GM19025 (cell line): ENCODE results near the gene PLPPR1.
"Not testable (repeated sequence)": the region's sequence is repeated elsewhere in the genome, so short reads cannot be mapped to it uniquely, and the experiment has no call there.

Experiments
- ATAC-seq: cut with Tn5 transposase; IDR thresholded peaks from one replicate; pipeline ENCODE4 v1.9.1; 2021; ENCODE audit warnings: mild to moderate bottlenecking, low read depth, moderate library complexity; ENCODE audit not compliant: unreplicated experiment

The PLPPR1 gene

DNA sequence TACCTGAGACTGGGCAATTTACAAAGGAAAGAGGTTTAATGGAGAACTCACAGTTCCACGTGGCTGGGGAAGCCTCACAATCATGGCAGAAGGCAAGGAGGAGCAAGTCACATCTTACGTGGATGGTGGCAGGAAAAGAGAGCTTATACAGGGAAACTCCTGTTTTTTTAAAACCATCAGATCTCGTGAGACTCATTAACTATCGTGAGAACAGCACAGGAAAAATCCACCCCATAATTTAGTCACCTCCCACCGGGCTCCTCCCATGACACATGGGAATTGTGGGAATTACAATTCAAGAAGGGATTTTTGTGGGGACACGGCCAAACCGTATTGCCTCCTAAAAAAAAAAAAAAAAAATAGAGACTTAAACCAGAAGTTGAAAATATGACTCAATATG lies 11.1 kb downstream of the PLPPR1 start:
- ATAC-seq: not testable (repeated sequence)

DNA sequence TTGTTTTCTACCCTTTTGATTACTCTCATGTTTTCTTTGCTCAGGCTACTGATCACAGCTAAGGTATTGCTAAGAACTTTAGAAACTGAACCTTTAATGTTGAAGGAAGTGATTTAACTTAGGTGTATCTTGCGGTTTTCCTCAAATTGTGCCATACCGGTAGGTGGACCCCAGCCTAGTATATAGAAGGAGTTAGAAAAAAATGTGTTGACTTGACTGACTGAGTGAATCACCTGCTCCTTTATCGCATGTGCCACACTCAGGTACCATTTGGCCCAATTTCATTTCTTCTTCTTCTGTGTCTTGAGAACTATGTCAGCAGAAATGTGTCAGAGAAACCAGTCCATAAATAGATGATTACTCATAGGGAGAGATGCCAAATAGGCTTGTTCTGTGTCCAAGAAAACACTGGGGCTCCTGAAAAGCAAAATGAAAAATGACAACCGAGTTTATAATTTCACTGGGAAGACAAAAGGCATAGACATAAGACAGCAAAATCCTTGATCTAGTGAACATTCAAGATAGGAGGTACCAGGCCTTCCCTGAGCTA lies 19.4 kb downstream of the PLPPR1 start:
- no peak for ATAC-seq

DNA sequence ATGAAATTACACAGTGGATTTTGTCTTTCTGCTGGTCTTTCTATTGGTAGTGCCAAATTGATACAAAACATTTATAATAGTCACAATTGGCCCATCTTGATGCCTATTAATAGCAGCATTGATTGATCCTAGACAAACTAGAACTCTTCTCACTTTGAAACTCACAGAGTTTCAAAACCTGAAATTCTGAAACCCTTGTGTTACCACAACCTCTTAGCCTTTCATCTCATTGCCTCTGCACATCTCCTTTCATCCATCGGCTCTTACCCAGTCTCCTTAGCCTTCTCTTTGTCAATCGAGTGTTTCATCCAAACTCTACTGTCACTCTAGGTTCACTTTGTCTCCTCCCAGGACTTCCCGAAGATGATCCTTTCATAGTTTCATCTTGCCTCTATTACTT lies 22.1 kb downstream of the PLPPR1 start:
- ATAC-seq: no peak

DNA sequence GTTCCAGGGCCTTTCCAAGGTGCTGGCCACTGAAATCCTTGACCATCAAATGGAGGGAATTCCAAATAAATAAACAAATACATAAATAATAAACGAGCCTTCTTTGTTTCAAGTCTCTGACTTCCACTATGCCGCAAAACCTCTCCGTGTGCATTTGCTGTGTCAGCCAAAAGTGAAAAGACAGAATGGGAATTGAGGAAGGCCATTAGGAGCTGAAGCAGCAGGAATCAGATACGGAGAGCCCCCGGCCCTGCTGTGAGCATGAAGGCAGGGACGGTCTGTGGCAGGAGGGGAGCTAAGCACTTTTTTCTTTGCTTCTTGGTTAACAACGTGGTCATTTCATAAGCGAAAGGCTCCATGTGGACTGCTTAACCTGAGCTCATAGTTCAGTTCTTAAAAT lies 26.1 kb downstream of the PLPPR1 start:
- ATAC-seq: no peak

DNA sequence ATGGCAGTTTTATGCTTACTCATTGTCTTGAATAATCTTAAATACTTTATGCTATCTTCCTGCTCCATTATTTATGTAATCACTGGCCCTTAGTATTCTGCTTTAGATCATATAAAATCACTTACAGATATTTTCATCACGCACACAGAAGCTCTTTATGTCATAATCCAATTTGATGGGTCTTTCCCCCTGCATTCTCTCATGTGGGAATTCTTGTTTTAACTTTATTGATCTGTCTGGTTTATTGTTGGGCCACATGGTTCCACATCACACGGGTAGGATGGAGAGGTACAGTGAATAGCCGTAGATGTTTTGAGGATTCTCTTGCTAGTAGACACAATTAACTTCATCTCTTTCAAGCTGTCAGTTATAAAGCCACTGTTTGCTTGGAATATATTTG lies 27.0 kb downstream of the PLPPR1 start:
- ATAC-seq: no peak

DNA sequence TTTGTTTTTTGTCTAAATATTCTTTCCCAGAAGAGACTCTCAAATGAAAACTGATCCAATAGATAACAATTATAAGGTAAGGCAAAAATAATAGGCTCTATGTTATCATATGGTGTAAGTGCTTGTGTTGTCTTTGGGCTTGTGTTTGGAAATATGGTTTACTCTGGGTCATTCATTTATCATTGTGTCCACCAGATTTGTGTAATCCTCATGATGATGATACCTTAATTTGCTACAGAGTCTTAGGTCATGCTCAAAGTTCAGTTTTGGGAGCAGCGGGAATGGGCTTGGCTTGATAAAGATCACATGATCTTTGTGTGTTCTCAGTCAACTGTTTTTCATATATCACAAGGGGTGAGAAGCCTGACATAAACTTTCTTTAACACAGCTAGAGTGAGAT lies 34.2 kb downstream of the PLPPR1 start:
- ATAC-seq: no peak

DNA sequence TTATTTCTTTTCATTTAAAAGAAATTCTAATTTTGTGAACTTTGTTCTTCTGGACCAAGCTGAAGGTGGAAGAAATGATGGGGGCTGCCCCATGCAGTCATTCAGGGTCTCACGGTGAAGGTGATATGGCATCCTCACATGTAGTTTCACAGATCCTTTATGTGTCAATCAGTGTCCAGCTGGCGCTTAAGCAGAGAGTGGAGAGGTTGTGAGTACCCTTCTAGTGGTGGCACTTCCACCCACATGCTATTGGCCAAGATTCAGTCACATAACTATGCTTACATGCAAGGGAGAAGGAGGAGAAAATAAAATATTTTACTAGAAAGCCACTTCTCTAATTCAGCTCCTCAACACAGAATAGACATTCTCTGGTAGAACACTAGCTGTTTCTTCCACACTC lies 34.7 kb downstream of the PLPPR1 start:
- ATAC-seq: no peak

DNA sequence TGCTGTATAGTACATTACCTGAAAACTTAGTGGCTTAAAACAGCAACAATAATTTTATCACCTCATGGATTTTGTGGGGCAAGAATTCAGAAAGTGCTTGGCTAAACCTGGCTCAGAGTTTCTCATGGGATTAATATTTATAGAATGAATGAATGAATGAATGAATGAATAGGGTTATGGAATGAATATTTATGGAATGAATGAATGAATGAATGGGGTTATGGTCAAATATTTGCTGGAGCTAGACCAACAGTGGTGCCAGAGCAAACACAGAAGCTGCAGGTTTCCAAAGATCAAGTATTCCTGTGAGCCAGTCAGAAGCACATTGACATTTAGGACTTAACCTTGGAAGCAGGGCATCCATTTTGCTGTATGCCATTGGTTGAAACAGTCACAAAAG lies 35.7 kb downstream of the PLPPR1 start:
- no peak for ATAC-seq

DNA sequence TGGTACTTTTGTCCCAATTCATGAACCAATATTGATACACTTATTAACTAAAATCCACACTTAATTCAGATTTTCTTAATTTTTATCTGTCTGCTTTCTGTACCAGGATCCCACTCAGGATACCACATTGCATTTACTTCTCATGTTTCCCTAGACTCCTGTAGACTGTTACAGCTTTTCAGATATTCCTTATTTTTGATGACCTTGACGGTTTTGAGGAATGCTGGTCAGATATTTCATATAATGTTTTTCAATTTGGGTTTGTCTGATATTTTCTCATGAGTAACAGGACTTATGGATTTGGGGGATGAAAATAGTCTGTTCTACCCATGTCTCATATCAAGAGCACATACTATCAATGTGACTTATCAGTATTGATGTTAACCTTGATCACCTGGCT lies 37.4 kb downstream of the PLPPR1 start:
- ATAC-seq: no peak

DNA sequence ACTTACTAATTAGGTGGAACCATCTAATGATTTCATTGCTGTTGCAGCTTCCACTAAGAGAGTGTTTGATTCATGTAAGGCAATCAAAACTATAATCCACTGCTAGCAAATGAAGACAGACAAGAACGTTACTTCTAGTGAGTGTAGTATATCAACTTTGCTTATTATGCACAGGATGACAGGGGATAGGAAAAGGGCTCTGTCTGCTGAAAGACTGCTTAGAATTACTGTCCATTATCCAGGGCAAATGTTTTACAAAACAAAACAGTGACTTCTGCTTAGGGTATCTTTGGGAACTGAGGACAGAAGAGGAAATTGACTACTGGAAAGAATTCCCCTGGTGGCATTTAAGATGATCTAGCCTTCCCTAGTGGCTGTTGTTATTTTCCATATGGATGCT lies 40.2 kb downstream of the PLPPR1 start:
- no peak for ATAC-seq

DNA sequence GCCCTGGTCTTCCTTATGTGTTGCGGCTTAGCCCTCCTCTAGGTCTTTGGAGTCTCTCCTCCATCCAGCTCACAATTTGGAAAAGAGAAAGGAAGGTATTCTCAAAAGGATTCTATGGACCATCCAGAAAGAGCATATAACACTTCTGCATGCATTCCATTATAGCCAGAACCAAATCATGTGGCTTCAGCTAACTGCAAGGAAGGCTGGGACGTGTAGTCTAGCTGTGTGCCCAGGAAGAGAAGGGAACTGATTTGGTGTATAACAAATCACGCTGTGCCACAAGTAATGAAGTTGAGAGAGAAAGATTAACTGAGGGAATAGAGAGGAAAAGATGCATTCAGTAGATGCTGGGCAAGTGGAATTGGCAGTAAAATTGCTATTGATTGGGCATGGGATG lies 43.7 kb downstream of the PLPPR1 start:
- ATAC-seq: no peak

DNA sequence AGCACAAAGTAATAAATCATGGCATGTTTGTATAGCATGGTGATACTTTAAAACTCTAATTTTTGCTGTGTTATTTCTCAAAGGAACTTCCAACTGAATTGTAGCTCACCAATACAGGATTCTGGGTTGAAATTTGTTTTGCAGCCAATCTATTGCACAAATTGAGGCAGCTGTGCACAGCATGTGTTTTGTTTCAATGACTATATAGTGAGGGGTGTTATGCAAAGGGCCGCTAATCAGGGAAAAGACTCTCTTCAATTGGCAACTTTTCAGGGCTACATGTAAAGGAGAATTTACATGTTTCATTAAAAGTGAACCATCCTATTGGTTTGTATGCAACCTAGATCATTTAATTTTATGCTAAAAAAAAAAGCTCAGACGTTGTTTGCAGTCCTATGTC lies 44.6 kb downstream of the PLPPR1 start:
- ATAC-seq: no peak

DNA sequence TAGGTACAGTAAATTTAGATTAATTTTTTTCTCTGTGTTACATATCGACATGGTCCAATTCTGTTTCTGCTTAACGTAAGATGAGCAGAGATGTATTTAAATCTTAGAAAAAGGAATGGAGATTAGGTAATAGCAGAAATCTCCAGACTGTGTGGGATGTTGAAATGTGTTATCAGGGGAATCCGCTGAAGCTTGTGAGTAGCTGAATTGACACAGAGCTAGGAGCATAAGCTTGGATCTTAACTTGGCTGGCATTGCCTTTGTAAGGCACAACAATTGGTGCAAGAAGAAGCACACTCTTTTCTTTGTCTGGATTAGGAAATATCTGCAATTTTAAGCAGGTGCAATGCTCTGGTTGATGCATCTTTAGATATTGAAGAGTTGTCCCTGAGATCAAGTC lies 53.1 kb downstream of the PLPPR1 start:
- ATAC-seq: no peak

DNA sequence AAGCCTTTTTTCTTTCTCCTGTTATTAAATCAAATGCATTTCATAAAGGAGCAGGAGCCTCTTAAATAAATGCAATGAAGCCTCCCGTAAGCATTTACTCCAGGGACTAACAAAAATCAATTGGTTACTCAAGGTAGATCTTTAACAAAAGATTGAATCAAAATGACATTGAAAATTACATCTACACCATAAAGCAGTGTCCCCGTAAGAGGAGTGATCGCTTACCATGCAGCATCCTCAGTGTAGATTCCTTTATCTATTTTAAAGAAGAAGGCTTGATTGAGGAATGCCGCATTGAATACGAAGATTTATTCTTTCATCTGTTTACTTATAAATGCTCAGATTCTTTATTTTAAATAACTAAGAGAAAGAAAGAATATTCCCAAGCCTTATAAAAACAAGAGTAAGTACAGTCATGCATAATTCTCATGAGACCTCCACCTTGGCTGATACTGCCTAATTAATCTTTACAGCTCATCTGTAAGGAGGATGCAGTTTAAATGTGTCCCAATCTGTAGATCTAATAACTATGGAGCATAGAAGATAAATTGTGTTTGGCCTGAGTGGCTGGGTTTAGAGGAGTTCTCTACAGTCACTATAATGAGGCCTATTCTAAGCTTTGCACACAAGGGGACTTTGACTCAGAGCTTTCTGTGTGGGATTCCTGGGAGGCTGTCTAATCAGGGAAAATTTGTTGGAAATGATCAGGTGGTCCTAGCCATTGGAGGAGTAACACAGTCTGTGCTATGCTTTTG lies 55.1 kb downstream of the PLPPR1 start:
- no peak for ATAC-seq

DNA sequence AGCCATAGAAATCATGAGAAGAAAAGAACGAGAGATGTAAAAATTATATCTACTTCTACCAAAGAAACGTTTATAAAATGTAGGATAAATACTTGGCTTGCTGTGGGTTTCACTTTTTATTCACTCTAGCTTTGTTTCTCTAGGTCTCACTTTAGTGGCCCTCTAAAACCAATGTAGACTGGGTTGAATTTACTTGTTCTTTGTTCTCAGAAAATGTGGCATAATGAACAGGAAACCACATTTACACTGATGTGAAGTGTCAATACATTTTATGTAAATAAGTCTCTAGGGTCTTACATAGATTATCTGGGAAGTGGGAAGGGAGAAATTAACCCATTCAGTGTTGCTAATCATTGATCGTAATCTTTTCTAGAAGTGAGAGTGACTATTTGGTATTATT lies 58.9 kb downstream of the PLPPR1 start:
- ATAC-seq: no peak

DNA sequence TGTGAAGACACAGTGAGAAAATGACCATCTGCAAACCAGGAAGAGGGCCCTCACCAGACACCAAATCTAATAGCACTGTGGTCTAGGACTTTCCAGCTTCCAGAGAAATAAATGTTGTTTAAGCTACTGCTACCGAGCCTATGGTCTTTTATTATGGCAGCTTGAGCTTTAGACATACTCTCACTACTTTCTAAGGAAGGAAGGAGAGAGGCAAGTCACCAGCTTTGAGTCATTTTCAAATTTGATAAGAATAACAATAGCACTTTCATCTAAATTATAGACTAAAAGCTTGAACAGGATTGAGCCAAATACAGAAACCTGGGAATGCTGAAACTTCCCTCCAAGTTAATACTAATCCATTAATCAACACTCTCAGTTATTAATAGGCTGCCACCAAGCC lies 64.4 kb downstream of the PLPPR1 start:
- ATAC-seq: no peak

DNA sequence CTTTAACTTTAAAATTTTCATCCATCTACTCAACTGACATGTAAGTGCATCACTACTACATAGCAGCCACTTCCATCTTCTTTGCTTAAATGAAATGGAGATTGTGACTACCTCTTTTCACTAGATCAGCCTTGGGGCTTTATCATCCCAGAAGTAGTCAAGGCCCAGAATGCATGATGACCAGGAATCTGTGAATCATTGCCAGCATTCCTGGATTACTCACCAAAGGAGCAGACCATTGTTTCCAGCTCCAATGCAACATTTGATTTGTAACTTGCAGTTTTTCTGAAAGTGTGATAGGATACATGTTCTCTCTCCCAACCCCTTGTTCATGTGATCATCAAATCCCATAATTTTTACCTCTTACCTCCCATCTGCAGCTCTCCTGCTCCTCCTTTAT lies 65.1 kb downstream of the PLPPR1 start:
- ATAC-seq: no peak

DNA sequence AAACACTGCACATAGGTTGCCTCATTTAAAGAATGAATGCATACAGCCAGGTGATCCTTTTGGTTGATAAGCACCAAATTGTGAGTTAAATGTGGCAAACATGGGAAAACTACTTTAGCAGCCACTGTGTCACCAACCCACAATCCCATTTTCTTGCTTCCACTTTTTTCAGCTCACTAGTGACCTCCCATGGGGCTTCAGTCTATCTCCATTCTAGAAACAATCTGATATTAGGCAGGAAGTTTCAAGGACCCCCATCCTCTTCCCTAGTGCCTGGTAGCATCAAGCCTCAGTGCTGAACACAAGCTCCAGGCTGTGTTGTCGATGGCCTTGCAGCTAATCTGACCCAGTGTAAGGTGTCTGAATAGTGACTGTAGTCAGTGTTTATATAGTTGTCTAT lies 66.2 kb downstream of the PLPPR1 start:
- ATAC-seq: no peak

DNA sequence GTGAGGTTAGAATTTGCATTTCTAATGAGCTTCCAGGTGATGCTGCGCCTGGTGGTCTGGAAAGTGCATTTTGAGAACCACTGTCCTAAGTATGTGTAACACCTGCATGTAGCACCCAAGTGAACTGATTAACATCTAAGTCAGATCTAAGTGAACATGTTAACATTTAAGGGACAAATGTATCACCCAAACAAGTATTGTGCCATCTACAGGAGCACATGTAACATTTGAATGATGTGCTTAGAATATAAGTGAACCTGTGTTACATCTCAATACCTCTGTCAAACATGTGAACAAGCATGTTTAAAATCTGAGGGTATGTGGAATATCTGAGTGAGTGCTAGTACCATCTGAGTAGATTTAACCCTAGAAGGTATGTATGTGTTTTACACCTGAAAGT lies 68.7 kb downstream of the PLPPR1 start:
- ATAC-seq: no peak

DNA sequence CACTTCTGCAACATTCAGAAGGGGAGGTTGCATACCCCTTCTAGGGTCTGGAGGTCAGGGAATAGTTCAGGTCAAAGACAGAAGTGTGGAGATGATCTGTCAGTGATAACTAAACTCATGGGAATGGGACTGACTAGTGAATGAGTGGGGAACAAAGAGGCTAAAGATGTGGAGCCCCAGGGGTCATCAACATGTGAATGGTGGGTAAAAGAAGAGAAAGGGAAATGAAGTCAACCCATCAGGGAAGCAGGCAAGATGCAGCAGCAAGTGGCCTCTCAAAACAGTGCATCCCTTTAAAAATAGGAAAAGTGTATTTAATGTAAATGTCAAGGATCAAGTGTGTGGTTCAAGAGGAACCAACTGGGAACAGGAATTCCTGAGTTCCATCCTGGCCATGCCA lies 69.9 kb downstream of the PLPPR1 start:
- ATAC-seq: no peak

DNA sequence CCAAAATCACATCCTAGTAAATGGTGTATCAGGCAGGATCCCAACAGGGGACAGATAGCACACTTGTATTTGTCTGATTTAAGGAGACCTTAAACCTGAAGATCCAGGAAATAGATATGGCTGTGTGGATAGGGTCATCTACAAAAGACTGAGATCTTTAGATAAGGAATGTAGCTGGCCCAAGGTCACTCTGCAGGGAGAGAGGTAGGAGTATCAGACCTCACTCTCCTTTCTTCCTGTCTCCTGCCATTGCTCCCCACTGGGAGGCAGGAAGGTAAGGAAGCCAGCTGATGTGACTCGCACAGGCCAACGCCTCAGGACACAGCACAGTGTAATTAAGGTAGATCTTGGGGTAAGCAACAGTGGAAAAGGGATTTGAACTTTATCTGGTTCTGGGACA lies 85.8 kb downstream of the PLPPR1 start:
- no peak for ATAC-seq

DNA sequence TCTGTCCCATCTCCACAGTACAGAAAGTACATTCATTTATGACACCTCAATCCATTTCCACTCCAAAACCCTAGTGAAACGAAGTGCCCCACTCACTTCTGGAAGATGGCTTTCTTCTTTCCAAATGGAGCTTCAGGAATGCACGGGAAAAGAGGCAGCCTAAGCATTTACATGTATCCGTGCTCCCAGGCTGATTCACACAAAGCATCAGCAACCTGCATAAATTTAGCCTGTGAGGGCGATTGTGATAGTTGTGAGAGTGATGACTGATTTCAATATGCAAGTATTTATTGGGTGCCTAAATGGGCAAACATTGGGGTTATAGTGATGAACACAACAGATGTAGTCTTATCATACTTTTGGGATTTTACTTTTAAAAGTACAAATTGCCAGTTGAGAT lies 86.6 kb downstream of the PLPPR1 start:
- ATAC-seq: no peak

DNA sequence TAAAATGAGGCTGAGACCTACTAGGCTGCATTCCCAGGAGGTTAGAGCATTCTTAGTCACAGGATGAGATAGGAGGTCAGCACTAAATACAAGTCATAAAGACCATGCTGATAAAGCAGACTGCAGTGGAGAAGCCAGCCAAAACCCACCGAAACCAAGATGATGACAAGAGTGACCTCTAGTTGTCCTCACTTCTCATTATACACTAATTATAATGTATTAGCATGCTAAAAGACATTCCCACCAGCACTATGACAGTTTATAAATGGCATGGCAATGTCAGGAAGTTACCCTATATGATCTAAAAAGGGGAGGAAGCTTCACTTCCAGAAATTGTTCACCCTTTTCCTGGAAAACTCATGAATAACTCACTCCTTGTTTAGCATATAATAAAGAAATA lies 88.6 kb downstream of the PLPPR1 start:
- ATAC-seq: no peak
